ENCODE results near the gene CRYBA4.

- TF ChIP-seq CTCF (IDR thresholded peaks at IDR 0.05 in 4 of 5, conservative IDR thresholded peaks at IDR 0.05 in 1 of 5): no peak
- no peak for TF ChIP-seq POLR2A (IDR thresholded peaks at IDR 0.05)
These were observed 32.4 kb upstream of the CRYBA4 start for GRCh38 chr22:26589367-26589844.
